Retinal pigment epithelial cell (primary cell): ENCODE data around the gene IL12B.
A peak's percentile ranks its signal among the peaks of the same experiment; 100 is the strongest.
"Not testable (repeated sequence)": the region's sequence is repeated elsewhere in the genome, so short reads cannot be mapped to it uniquely, and the experiment has no call there.

Experiments
- DNase-seq: peaks from one replicate; pipeline ENCODE4 v3.0.0-alpha.2; 2010; ENCODE audit warnings: low read depth
- H3K4me3 ChIP-seq: 2 replicates; pipeline ENCODE4 v1.5.1; 2011; ENCODE audit warnings: mild to moderate bottlenecking, low read length, control low read depth, moderate library complexity
- TF ChIP-seq, protein P1 (sequence below): conservative IDR thresholded peaks from 2 replicates; pipeline ENCODE4 v1.5.1; 2011; ENCODE audit warnings: low read depth, low read length, control low read depth, inconsistent platforms

IL12B gene

DNA sequence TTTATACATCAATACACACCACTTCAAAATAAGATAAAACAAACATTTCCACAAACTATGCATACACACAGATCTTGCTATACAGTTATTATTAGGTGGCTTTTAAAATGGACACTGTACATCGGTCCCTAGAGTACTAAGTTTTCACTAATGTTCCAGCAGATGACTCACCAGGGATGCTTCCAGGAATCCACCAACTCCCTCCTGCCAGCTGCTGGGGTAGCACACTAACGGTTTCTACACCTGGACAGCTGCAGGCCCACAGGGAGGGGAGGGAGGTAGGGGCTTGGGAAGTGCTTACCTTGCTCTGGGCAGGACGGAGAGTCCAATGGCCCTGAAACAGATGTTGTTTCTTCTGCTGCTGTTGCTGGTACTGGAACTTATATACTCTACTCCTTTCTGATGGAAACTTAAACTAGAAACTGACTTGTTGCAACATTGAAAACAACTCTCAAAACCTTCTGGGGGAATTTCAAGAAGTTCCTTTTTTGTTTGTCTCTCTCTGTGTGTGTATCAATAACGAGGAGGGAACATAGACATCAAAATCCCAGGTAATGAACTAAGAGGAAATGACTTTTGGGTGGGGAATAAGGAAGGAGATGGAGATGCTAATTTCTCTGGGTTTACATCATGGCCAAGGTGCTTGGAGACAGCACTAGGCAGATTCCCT, at the start of gene IL12B:
TSS of gene IL12B (minus strand) at position 357 of the 670 bp plus-strand sequence. CDS start 3,705 bp downstream, outside the sequence.
- no peak for DNase-seq
- peak within 1 kb of the TSS; percentile 51 for H3K4me3 ChIP-seq
- TF ChIP-seq, protein P1, sequence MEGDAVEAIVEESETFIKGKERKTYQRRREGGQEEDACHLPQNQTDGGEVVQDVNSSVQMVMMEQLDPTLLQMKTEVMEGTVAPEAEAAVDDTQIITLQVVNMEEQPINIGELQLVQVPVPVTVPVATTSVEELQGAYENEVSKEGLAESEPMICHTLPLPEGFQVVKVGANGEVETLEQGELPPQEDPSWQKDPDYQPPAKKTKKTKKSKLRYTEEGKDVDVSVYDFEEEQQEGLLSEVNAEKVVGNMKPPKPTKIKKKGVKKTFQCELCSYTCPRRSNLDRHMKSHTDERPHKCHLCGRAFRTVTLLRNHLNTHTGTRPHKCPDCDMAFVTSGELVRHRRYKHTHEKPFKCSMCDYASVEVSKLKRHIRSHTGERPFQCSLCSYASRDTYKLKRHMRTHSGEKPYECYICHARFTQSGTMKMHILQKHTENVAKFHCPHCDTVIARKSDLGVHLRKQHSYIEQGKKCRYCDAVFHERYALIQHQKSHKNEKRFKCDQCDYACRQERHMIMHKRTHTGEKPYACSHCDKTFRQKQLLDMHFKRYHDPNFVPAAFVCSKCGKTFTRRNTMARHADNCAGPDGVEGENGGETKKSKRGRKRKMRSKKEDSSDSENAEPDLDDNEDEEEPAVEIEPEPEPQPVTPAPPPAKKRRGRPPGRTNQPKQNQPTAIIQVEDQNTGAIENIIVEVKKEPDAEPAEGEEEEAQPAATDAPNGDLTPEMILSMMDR, result no peak

DNA sequence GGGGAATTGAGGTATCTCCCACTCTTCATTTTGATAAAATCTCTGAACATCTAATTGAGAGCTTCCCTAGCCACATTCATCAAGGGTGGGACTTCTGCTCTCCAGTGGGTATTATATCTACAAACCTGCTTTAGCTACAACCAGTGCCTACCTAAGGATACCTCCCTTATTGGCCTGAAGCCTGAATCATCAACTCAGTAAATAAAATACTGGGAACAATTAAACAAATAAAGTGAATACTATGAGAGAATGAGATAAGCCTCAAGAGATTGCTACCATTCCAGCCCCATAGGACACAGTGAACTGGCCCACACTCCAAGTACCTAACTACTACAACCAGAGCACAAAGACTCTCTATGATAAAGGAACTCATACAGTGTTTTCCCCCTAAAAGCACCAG, 47.4 kb upstream of the IL12B start:
- no peak overlapping the region for H3K4me3 ChIP-seq
- TF ChIP-seq, protein P1, result no peak
- no peak for DNase-seq

DNA sequence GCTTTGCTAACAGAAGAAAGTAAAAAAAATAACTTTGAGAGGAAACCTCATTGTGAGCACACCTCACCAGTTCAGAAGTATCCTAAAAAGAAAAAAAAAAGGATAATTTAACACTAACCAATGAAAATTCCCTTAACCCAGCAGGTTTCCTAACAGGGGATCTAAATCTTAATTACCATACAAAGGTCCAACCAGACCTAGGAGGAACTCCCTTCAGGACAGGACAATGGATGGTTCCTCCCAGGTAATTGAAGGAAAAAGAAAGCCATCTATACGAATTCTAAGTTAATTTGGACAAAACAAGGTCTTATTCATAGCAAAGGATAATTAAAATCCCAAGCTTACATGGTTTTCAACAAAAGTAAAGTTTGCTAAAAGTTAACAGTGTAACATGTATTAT, 37.6 kb upstream of the IL12B start:
- DNase-seq, result not testable (repeated sequence)

DNA sequence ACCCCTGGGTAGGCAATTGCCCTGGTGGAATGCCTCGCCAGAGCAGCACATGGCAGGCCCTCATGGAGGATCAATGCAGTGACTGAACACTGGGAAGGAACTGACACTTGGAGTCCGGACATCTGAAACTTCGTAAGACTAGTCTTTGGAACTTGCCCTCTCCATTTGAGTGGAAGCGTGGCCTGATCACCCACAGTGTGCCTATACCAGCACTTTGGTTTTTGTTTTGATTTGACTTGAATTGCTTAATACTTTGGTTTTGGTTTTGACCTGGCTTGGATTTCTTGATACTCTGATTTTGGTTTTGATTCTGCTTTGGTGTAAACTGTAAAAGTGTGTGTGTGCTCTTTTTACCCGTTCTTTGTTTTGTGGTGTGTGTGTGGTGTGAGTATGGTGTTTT, 36.5 kb upstream of the IL12B start:
- not testable (repeated sequence) for H3K4me3 ChIP-seq, DNase-seq

More for the DNA sequence above, 37.6 kb upstream of the IL12B start:
- not testable (repeated sequence) for H3K4me3 ChIP-seq

DNA sequence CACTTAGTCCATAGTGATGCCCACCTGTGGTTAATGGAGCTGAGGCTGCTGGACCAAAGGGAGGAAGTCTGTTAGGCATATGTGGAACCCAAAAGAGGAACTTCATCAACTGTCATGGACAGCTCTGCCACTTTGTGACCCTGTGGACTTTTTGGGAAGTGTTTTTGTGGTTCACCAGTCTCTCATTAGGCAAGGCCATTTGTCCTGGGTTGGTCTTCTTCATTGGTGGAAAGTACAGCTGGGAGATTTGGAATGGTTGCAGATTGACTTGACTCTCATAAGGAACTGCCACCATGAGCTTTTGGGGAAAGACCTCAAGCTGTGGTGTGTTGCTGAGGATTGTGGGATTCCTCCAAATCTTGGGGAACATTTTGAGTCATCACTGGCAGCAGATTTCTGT, 31.9 kb upstream of the IL12B start:
- TF ChIP-seq, protein P1, result no peak
- no peak for DNase-seq
- H3K4me3 ChIP-seq, result no peak overlapping the region

DNA sequence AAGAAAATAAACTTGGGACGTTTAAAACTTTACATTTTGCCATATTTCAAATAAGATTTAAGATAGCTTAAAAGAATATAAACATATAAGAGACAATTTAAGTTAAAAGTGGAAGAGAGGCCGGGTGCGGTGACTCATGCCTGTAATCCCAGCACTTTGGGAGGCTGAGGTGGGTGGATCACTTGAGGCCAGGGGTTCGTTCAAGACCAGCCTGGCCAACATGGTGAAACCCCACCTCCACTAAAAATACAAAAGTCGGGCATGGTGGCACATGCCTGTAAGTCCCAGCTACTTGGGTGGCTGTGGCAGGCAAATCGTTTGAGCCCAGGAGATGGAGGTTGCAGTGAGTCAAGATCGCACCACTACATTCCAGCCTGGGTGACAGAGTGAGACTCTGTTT, 29.6 kb upstream of the IL12B start:
- not testable (repeated sequence) for H3K4me3 ChIP-seq, DNase-seq

DNA sequence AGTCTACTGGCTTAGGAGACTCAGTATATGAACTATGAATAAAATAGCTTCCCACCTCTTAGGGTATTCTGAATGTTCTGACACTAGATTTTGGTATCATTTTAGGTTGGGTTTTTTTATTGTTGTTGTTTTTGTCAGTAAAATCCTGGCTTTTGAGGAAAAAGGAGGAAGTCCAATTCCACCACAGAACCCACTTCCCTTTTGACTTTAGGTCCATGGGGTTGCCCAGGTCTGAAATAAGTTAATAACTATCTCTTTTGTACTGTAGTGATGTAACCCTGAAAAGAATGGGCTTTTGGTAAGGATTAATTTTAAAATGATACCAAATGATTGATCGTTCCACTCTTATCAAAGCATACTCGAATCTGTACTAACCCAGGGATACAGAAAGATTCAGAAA, 29.1 kb upstream of the IL12B start:
- no peak overlapping the region for H3K4me3 ChIP-seq
- TF ChIP-seq, protein P1, result no peak

DNA sequence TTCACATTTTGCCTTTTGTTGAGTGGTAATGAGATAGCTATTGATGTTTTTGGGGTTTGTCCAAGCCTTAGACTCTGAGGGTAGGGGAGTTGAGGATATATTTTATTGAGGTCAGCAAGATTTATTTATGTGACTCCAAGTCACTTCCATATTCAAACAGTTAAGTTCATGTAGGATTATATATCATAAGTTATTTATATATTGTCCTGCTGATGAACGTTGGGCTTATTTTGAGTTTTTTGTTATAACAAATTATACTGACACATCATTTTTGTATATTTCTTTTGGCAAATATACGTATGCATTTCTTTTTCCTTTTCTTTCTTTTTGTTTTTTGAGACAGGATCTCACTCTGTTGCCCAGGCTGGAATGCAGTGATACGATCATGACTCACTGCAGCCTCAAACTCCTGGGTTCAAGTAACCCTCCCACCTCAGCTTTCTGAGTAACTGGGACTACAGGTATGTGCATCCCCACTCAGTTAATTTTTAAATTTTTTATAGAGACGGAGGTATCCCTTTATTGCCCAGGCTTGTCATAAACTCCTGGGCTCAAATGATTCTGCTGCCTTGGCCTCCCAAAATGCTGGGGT, 23.5 kb upstream of the IL12B start:
- TF ChIP-seq, protein P1, result no peak
- no peak overlapping the region for H3K4me3 ChIP-seq
- DNase-seq, result no peak

More for the DNA sequence above, 29.1 kb upstream of the IL12B start:
- no peak for DNase-seq

DNA sequence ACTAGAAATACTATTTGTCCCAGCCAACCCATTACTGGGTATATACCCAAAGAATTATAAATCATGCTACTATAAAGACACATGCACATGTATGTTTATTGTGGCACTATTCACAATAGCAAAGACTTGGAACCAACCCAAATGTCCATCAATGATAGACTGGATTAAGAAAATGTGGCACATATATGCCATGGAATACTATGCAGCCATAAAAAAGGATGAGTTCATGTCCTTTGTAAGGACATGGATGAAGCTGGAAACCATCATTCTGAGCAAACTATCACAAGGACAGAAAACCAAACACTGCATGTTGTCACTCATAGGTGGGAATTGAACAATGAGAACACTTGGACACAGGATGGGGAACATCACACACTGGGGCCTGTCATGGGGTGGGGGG, 20.4 kb upstream of the IL12B start:
- not testable (repeated sequence) for H3K4me3 ChIP-seq, DNase-seq

DNA sequence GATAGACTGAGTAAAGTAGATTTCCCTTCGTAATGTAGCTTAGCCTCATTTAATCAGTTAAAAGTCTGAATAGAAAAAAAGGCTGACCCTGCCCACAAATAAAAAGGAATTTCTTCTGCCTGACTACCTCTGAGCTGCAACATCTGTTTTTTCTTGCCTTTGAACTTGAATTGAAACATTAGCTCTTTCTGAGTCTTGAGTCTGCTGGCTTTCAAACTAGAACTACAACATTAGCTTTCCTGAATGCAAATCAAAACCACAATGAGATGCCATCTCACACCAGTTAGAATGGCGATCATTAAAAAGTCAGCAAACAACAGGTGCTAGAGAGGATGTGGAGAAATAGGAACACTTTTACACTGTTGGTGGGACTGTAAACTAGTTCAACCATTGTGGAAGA, 19.9 kb upstream of the IL12B start:
- H3K4me3 ChIP-seq, DNase-seq: not testable (repeated sequence)
